AG20443 (cell line): ENCODE results near the gene EVX1.

Experiments used
- DNase-seq: peaks from one replicate; pipeline ENCODE4 v3.0.0; 2012; ENCODE audit warnings: low spot score, mixed read lengths

Gene EVX1

DNA sequence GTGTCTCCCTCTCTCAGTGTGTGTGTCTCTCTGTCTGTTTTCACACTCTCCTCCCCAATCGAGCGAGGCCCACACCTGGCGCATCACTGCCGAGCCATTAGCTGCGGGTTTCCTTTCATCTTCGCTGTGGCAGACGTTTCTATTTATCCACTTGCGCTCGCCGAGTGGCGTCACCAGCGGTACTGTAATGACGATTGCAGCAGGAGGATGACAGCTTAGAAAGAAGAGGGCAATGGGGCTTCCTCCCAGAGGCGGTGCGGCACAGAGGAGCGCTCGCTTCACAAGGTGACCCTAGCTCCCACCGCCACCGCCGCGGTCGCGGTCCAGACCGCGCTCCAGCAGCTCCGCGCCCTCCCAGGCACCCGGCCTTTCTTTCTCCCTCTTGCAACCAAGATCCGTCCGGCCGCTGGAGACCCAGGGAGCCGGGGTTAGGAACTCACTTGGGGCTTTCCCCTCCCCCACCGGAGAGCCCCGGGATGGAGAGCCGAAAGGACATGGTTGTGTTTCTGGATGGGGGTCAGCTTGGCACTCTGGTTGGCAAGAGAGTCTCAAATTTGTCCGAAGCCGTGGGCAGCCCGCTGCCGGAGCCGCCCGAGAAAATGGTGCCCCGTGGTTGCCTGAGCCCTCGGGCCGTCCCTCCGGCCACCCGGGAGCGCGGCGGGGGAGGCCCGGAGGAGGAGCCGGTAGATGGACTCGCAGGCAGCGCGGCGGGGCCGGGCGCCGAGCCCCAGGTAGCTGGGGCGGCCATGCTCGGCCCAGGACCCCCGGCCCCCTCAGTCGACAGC is at the start of gene EVX1:
Gene EVX1 (plus strand): TSS at position 248 of the 785 bp plus-strand sequence. CDS start 229 bp downstream, at position 477.
- DNase-seq, result peak; percentile 49

DNA sequence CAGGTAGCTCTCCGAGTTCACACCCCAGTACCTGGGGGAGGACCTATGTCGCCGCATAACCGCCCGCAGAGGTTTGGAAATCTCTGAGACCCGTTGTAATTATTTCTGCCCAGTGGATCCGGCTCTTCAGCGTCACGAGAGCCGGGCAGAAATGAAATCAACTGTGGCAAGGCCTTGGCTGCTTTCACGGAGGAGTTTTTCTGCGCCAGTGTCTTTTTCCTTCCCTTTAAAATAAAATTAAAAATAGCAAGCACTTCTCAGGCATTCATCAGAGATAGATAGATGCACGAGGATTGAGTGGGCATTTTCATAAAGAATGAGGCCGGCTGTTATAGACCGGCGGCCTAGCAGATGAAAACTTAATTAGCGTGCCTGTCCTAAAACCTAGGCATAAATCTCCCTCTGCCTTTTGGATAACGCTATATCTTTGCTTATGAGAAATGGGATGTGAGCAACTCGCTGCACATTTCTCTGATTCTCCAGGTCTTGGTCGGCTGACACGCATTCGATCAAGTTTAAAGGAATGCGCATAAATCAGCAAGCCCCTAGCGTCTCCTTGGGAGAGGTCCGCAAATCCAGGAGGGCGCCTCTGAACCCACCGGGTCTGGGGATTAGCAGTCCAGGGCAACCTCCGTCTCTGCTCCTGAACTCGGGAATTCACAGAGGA is 49.1 kb upstream of the EVX1 start:
- DNase-seq, result no peak

DNA sequence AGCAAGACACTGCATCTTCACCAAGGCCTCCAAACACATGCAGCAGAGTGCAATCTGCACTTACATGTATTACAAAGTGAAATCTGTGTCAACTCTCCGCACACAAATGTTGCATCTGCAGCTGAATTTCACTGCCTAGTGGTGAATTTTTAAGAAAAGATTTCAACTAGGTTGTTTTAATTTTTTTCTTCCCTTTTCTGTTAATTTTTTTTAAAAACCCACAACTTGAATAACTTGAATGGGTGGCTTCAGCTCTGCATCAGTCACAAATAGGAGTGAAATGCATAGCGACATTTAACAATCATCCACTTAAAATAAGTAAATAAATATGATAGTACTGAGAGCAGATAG is 48.6 kb upstream of the EVX1 start:
- DNase-seq, result no peak

DNA sequence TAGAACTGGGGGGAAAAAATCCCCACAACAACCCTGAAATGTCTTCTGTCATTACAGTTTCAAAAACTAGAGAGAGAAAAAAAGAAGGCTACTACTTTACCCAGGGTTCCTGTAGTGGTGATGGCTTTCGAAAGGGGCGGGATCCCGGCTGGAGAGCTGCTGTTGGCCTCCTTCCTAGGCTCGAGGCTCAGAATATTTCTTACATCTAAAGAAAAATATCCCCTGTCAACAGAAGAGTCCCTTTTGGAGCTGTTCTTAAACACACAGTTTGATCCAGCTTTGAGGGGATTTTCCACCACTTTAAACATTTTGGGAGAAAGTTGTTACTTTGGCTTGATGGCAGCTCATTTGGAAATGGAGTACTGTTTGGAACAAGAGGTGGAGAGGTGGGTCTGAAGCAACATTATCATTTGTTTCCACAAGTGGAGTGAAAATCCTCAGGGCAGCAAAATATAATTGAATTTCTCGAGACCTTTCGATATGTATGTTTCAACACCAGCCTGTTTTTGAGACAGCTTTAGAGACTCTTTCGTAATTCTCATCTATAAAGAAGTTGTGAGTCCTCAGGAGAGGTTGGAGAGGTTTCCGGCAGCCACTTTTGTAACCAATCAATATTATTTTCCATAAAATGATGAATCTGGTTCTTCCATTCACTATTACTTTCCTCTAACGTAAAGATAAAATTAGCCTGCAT is 47.8 kb upstream of the EVX1 start:
- DNase-seq, result no peak

DNA sequence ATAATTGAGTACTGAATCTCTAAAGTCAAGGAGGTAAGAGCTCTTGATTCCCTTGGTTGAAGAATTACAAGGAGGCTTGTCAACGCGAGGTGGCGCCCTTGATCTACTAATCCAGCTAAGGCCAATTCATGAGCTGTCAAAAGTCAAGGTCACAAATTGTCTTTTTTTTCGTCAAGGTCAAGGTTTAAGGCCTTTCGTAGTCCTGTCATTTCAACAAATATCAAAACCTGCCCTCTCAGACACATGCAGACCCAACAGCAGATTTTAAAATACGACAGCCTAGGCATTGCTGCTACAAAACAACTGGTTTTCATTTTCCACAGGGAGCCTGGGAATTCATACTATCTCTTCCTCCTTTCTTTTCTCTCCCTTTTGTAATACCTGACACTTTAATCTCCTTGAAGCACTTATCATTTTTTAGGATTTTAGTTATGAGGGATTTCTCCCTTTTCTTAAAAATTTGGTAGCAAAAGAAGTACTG is 46.3 kb upstream of the EVX1 start:
- DNase-seq, result no peak

DNA sequence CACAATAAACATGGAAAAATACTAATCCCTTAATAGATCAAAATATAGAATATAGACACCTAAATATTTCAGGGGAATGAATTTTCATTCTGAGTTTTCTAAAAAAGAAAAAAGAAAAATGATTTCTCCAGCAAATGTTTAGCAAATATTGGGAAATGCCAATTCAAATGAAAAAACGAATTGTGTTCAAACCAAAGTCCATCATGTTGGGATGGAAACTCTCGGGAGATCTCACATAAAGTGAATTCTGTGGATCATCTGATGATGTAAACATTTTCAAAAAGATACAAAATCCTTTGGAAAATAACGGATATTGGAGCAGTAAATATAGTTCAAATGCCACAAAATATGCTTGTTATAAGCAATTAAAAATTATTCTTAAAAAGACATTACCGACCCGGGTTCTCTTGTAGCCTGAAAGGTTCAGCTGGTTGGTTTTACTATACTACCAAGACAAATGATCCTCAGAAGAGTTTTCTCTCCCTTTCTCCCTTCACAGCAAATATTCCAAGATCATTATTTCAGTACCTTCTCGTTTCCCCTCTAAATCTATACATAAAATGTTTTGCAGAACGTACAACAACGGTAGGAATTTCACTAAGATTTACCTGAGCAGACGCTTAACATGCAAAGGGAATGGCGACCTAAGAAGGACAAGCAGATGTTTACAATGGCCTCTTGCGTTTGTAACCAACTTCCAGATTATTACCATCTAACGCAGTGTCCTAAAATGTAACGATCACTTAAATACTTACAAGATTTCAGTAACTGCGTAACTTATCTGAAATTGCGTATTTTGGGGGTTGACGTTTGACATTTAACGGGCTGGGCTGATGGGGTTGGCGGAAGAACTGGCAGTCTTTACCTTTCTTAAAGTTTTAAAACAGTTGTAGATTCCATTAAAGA is 45.2 kb upstream of the EVX1 start:
- DNase-seq, result no peak

DNA sequence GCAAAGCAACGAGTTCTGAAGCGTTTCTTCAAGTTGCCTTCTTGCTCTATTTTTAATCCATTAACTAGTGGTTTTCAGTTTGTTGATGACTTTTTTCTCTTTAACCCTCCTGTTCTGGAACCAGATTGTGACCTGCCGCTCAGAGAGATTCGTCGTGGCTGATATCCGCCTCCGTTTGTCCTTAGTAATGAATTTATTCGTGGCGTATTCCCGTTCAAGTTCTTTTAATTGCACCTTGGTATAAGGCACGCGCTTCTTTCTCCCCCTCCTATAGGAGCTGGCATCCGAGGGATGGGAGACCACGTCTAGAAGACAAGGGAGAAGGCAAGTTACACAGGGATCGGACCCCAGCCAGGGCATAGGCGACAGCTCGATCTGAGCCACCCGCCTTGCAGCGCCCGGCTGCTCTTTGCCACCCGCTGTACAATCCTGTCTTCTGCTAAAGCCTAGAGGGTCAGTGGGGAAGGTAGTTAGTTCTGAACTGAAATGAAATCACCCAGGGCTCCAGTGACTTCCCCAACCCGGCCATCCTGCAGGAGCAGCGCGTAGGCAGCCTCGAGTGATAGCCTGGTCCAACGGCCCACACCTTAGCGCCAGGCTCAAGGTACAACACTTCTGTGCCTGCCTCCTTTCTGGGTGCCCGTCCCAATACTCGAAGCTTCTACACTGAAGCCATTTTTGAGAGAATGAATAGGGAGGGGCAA is 44.3 kb upstream of the EVX1 start:
- DNase-seq, result no peak

DNA sequence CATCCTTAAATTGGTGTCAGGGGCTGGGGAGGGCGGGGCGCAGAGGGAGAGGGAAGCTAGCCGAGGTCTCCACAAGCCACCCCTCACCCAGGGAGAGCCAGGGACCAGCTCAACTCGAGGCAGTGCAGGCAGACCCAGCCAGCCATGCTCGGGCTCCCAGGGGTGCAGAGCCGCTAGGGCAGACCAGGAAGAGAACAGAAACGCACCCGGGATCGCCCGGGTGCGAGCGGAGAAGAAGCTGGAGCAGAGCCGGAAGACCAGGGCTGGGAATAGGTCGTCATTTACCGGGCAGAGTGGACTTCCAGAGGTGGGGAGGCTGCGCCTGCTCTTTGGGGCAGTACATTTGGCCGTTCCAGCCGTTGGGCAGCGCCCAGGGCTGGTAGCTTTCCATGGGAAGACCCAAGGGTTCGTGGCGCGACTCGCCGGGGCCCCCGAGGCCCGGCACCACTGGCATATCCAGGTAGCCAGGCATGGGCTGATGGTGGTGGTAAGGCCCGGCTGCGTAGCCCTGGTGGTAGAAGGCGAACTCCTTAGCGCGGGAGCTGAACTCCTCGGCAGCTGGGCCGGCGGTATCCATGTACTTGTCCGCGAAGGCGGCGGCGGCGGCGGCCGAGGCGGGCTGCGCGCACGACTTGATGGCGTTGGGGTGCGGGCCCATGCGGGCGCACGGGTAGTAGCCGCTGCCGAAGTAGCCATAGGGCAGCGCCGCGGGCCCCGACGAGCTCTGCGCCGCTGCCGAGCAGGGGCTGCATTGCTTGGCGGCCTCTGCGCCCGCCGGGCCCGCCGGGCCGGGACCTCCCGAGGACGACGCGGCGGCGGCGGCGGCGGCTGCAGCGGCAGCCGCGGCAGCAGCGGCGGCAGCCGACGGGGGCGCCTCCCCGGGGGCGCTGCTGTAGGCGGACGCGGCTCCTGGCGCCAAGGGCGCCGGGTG is 43.5 kb upstream of the EVX1 start:
- peak; percentile 54 for DNase-seq

DNA sequence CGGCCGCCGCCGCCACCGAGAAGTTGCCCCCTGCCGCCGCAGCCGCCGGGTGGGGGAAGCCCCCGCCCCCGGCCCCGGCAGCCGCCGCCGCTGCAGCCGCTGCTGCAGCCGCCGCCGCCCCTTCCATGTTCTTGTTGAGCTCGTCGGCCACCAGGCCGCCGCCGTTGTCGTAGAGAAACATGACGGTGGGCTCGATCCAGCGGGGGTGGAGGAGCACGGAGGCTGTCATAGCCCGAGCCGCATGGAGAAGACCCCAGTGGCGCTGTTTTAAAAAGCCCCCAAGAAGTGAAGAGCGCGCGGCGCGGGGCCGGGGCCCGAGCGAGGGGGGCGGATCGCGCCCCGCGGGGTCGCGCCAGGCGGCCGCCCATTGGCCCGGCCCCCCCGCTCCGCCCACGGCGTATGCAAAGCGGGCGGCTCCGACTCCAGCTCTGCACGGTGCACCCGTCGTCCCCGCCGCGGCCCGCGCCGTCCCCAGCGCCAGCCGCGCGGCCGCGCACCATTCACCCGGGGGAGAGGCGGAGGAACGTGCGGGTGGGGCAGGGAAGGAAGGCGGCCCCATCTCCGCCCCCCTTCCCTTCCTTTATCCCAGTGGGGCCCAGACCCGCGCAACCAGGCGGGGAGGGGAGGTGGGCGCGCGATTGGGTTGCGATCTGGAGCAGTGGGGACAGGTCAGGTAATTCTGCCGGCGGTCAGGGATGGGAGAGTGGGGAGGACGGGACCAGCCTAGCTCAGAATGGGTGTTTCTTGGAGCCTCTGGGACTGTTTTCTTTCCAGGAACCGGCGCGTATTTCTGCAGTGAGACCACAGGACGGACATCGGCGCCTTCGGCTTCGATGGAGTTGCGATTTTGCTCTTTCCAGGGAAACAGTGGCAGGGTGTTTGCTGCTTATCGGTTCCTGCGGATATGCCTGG is 42.5 kb upstream of the EVX1 start, which contains the start of gene HOXA13:
Gene HOXA13 (minus strand): TSS at position 243 of the 912 bp plus-strand sequence. CDS start 14 bp downstream, at position 229.
- peak; percentile 85 for DNase-seq

DNA sequence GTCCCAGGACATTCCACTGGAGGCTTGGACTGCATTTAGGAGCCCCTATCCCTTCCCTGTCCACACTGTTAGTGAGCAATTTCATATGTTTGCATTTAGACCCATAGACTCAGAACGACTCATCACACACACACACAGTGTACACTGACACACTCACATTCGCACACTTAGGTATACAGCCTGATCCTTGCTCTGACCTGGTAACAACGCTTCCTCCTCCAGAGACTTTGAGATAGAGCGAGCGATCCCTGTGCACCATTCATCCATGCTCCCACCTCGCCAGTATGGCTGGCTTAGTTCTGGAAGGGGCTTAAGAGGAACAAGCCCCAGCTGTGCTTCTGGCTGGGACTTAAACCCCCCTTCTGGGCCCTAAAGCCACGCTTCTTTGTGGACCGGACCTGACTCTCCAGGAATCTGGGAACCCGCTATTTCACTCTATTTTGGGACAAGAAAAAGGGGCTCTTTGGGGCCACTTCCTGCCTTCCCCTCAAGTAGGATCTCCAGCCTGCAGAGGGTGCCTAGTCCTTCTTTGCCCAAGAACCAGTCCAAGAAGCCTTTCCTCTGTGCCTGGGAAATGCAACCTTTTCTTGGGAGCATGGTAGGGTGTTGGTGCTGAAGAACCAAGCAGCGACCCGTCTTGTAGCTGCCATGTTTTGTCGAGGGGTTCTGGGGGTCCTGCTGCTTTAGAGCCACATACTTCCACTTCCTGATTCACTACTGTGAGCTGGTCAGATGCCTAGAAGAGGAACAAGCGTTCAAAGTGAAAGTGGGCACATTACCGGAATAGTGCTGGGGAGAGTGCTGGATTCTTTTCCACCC is 41.6 kb upstream of the EVX1 start:
- DNase-seq, result no peak

DNA sequence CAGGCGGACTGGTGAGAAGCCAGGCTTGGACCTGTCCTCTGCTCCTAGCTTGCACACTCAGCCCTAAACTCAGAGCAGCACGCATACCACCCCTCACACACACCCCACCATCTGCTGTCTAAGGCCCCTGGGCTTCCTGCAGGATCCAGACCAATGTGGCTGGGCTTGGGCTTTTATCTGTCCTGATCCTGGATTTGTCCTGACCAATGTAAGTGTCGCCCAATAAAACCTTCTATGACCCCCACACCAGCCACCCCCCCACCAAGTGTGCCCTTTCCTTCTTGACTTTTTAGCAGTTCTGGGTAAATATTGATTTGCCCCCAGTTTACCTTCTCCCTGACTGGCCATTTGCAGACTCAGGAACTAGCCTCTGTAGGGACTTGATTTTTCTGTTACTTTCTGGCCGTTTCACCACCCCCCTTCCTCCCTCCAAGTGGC is 41.0 kb upstream of the EVX1 start:
- DNase-seq, result no peak

DNA sequence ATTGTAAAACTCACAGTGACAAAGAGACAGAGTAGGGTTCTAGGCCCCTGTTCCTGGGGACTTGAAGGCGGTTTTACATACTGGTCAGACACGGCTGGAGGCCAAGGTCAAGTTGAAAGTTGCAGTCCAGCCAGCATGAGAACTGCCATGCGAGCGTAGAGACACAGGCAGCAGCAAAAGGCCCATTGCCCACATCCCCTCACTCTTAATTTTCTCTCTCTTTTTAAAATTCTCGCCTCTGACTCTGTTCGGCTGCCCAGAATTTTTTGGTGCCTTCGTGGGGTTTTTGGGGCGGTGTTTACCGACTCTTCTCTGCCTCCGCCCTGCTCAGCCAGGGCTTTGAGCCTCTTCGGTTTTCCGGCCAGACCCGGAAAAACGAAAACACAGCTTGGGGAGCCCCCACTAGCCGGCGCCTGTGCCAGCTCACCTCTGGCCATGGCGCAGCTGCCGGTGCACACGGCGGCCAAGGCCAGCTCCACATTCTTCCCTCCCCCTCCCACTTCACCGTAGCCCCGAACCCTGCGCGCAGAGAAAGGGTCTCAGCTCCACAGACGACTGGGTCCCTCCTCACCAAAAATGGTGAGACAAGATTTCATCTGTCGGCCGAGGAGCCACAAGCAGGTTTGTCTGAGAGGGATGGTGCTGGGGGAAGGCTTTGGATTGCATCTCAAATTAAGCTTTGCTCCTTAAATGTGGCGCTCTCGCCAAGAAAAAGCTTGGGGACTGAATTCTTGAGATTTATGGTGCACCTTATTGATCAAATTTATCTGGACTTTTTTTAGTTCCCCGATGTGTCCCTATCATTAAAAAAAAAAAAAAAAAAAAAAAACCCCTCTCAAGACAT is 40.4 kb upstream of the EVX1 start:
- DNase-seq, result no peak

DNA sequence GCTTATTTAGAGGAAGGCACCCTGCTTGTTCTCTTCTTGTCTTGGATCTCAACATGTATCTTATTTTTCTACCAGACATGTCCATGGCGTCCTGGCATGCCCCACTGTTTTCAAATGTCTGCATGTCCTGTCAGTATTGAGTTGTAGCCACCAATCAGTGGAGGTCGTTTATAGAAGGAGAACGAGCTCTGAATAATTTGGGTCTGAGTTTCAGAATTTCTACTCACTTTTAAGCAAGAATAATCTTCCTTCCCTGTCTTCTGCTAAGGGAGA is 39.8 kb upstream of the EVX1 start:
- DNase-seq, result no peak

DNA sequence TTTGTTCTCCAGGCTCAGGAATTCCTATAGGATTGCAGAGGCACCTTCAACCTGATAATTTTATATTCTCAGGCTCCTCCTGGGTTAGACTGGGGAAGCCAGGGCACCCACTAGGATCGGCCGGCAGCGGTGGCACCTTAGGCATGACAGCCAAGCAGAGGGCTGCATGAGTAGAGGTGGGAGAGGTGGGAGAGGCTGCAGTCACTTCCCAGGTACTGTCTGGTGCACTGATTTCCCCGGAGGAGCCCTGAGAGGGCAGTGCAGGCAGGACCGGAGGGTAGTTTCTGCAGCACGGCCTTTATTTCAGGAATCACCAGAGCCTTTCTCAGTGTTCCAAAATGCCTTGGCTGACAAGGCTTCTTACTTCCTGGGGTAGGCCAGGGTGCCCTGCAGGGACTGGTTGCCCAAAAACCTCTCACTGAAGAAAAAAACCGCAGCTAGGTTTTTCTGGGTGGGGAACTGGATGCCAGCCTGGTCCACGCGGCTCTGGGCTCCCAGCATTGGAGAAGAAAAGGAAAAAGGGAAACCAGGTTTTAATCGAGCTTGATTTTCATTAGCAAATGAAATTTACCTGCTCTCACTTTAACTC is 39.1 kb upstream of the EVX1 start:
- DNase-seq, result no peak

DNA sequence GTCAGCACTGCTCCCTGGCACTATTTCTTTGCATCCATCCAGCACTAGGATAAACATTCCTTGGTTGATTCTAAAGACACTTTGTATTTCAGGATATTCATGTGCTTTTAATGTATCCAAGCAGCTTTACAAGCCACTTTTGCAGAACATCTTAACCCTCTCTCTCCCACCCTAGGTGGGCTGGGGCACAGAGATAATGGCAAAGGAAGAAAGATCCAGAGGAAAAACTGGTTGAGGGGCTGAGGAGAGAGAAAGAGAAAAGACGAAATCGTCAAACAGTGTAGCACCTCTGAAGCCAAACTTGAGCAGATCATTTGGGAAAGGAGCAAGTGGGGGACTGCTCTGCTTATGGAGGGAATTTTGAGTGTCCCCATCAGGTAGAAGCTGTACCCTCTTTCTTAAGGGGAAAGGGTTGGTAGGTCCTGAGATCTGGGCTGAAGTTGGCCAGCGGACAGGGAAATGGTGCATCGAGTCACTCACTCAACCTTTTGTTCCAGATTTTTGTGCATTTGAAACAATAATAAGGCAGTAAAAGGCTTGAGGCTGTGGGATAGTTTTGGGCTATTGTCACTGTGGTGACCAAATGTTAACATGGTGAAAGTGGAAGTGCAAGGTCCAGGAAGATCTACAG is 38.5 kb upstream of the EVX1 start:
- DNase-seq, result no peak

DNA sequence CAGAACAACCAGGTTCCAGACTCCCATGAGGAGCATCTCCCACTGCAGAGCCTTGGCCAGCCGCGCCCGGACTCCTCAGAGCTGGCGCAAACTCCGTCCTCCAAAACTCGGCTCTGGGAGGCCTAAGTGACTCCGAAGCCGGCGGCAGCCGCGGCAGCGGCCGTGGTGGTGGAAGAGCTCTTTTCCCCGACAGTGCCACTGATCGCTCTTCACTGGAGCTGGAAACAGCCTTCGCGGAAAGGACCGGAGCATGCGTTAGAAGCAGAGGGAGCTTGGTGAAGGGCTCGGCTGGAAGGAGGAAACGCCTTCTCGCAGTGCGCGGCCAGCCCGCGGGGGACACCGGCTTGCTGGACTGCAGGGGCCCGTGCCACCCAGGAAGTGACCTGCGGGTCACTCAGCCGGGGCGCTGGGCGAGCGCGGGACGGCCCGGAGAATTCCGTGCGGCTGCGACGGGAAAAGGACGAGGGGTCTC is 37.7 kb upstream of the EVX1 start:
- DNase-seq, result peak; percentile 53
